Measurements from ENCODE around the gene APOA4. TPM values are rescaled to one million over a fixed set of nuclear protein-coding genes. Genes with fewer than 3 reads are reported as not detected.

Gene APOA4
- polyA plus RNA-seq, 1 donor from 2014 or later, result not detected

- H3K9me3 ChIP-seq (ENCODE audit: low read length), result no peaks in the 10 kb centered on the region
- no peaks in the 10 kb centered on the region for H4K20me1 ChIP-seq (ENCODE audit: insufficient read depth)
- H3F3A ChIP-seq (ENCODE audit: insufficient read depth, low read length, poor library complexity, severe bottlenecking), result no peaks in the 10 kb centered on the region
- no peak overlapping the region for H3K27ac ChIP-seq (ENCODE audit: low read length)
- no peaks in the 10 kb centered on the region for H3K79me2 ChIP-seq (replicated peaks; ENCODE audit: insufficient read depth, low read length)
- H3K9ac ChIP-seq (ENCODE audit: low read length), result no peak overlapping the region
- H3K4me2 ChIP-seq (ENCODE audit: low read length), result no peak overlapping the region
- no peaks in the 10 kb centered on the region for H3K27me3 ChIP-seq (ENCODE audit: insufficient read depth, low read depth, low read length)
- H2AFZ ChIP-seq (ENCODE audit: low read depth, low read length), result no peak overlapping the region
- TF ChIP-seq REST (IDR thresholded peaks at IDR 0.05; ENCODE audit: borderline replicate concordance), result no peak
- no peak for TF ChIP-seq EP300 (conservative IDR thresholded peaks at IDR 0.05; ENCODE audit: poor library complexity, severe bottlenecking)
- no peak for TF ChIP-seq MXI1 (conservative IDR thresholded peaks at IDR 0.05; ENCODE audit: poor library complexity, severe bottlenecking)
- TF ChIP-seq EZH2 (IDR thresholded peaks at IDR 0.05; ENCODE audit: borderline replicate concordance, insufficient read depth, low read length, poor library complexity, severe bottlenecking), result no peak
- H3K4me3 ChIP-seq (ENCODE audit: low read length), result no peak overlapping the region
- H3K9me2 ChIP-seq (ENCODE audit: insufficient read depth, low read length), result no peaks in the 10 kb centered on the region
- H3K36me3 ChIP-seq (ENCODE audit: insufficient read depth, low read length), result no peaks in the 10 kb centered on the region
These were observed 17.7 kb upstream of the APOA4 start for GRCh38 chr11:116840746-116841296.

GRCh38 chr11:116840224-116840745, 17.2 kb upstream of the APOA4 start:
- Histone ChIP-seq H3K4me2 (ENCODE audit: low read length) (no peak overlapping the region), H3K4me3 (ENCODE audit: low read length) (no peak overlapping the region), H3K9me2 (ENCODE audit: insufficient read depth, low read length) (no peaks in the 10 kb centered on the region), H3F3A (ENCODE audit: insufficient read depth, low read length, poor library complexity, severe bottlenecking) (no peaks in the 10 kb centered on the region), H3K9ac (ENCODE audit: low read length) (no peak overlapping the region), H2AFZ (ENCODE audit: low read depth, low read length) (no peak overlapping the region), H4K20me1 (ENCODE audit: insufficient read depth) (no peaks in the 10 kb centered on the region), H3K9me3 (ENCODE audit: low read length) (no peaks in the 10 kb centered on the region), H3K79me2 (replicated peaks; ENCODE audit: insufficient read depth, low read length) (no peaks in the 10 kb centered on the region), H3K36me3 (ENCODE audit: insufficient read depth, low read length) (no peaks in the 10 kb centered on the region), H3K27me3 (ENCODE audit: insufficient read depth, low read depth, low read length) (no peaks in the 10 kb centered on the region), H3K27ac (ENCODE audit: low read length) (no peak overlapping the region)
- TF ChIP-seq REST (IDR thresholded peaks at IDR 0.05; ENCODE audit: borderline replicate concordance) (no peak), CTCF (IDR thresholded peaks at IDR 0.05; ENCODE audit: poor library complexity, severe bottlenecking) (no peak), EP300 (conservative IDR thresholded peaks at IDR 0.05; ENCODE audit: poor library complexity, severe bottlenecking) (no peak), EZH2 (IDR thresholded peaks at IDR 0.05; ENCODE audit: borderline replicate concordance, insufficient read depth, low read length, poor library complexity, severe bottlenecking) (no peak), MXI1 (conservative IDR thresholded peaks at IDR 0.05; ENCODE audit: poor library complexity, severe bottlenecking) (no peak), RAD21 (conservative IDR thresholded peaks at IDR 0.05) (no peak), POLR2AphosphoS5 (IDR thresholded peaks at IDR 0.05) (no peak), TAF1 (IDR thresholded peaks at IDR 0.05; ENCODE audit: low read depth) (no peak), SMC3 (conservative IDR thresholded peaks at IDR 0.05; ENCODE audit: poor library complexity) (no peak)
